GM13976 (cell line): Measurements from ENCODE around the gene B9D1.

Experiments used
- DNase-seq: peaks from one replicate; pipeline ENCODE4 v3.0.0; 2012; ENCODE audit warnings: low spot score
- CTCF ChIP-seq: IDR thresholded peaks from 2 replicates; pipeline ENCODE4 v1.5.1; 2012; ENCODE audit warnings: borderline replicate concordance, mild to moderate bottlenecking; ENCODE audit not compliant: insufficient read depth; ENCODE audit errors: extremely low read depth, missing control alignments, control extremely low read depth
- in situ Hi-C: fragments of 300-500 bp; cut with MboI; formaldehyde crosslinking; loops from one replicate; pipeline ENCODE4 v1.12.0; 2022; ENCODE audit warnings: low sequenced_read_pairs, mixed read lengths, inconsistent platforms; ENCODE audit not compliant: unreplicated experiment

Gene B9D1

DNA sequence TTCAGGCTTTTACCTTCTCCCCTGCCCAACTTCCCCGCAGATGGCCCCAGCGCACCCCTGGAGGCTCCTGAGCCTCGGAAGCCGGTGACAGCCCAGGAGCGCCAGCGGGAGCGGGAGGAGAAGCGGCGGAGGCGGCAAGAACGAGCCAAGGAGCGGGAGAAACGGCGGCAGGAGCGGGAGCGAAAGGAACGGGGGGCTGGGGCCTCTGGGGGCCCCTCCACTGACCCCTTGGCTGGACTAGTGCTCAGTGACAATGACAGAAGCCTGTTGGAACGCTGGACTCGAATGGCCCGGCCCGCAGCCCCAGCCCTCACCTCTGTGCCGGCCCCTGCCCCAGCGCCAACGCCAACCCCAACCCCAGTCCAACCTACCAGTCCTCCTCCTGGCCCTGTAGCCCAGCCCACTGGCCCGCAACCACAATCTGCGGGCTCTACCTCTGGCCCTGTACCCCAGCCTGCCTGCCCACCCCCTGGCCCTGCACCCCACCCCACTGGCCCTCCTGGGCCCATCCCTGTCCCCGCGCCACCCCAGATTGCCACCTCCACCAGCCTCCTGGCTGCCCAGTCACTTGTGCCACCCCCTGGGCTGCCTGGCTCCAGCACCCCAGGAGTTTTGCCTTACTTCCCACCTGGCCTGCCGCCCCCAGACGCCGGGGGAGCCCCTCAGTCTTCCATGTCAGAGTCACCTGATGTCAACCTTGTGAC, 19.4 kb upstream of the B9D1 start:
- in situ Hi-C loops, result no loop called here
- no peak for TF ChIP-seq CTCF
- DNase-seq, result no peak

DNA sequence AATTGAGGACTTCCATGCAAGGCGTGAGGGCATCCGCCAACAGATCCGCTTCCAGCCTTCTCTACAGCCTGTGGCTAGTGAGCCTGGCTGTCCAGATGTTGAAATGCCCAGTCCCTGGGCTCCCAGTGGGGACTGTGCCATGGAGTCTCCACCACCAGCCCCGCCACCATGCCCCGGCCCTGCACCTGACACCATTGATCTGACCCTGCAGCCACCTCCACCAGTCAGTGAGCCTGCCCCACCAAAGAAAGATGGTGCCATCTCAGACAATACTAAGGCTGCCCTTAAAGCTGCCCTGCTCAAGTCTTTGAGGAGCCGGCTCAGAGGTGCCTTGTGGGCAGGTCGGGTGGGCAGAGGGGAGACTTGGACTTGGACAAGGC, 18.8 kb upstream of the B9D1 start:
- in situ Hi-C loops, result no loop called here
- no peak for TF ChIP-seq CTCF
- DNase-seq, result no peak

- TF ChIP-seq CTCF, result no peak
Measured at GRCh38 chr17:19380481-19381301, 18.2 kb upstream of the B9D1 start.

DNA sequence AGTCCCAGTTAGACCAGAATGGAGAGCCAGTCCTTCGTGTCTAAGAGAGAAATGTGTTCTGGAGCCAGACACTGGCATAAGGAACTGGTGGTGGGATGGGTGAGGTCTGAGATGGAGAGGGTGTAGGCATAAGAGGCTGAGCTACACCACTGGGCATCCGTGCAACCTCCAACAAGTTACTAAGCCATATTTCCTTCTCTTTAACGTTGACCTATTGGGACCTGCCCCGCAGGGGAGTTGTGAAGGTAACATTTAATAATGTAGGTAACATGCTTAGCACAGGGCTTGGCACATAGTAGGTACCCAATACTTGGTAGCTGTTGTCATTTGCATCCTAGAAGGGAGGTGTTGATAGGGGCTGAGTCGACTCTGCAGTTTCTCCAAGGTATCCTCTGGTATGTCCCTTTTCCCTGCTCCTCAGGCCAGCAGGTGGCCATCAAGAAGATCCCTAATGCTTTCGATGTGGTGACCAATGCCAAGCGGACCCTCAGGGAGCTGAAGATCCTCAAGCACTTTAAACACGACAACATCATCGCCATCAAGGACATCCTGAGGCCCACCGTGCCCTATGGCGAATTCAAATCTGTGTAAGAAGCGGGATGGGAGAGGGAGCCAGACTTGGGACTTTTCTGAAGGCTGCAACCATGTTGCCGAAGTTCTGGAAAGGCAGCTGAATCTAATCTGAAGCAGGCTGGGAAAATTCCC, 17.0 kb upstream of the B9D1 start:
- no peak for TF ChIP-seq CTCF
- DNase-seq, result no peak
- in situ Hi-C loops, result no loop called here

More at GRCh38 chr17:19380481-19381301, 18.2 kb upstream of the B9D1 start:
- in situ Hi-C loops, result no loop called here
- no peak for DNase-seq

DNA sequence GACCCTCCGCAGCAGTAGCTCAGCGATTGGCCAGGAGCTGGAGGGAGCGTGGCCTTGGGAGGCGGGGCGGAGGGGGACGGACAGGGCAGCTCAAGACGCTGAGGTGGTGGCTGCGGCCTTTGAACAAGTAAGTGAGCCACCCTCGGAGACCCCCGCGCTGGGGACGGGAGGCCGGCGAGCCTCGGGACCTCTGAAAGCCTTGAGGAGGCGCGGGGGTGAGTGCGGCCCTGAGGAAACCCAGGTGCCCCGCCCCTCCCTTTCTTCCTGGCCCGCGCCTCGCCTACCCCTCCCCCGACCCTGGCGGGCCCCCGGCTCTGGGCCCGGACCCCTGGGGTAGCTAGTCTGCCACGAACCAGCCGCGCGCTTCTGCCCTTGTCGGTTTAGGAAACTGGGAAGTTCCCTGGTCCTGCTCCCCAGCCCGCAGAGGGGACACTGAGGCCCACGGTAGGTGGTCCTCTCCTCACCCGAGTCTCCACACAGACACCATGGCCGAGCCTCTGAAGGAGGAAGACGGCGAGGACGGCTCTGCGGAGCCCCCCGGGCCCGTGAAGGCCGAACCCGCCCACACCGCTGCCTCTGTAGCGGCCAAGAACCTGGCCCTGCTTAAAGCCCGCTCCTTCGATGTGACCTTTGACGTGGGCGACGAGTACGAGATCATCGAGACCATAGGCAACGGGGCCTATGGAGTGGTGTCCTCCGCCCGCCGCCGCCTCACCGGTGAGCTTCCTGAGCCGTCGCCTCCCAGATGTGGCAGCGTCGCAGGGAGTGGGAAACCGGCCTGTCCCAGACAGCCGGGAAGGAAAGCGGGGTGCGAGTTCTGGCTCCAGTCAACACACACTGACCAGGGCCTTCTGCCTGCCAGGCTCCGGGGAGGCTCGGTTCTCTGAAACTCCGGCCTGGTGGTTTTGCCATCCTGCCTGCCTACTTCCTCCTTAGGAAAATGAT, 16.2 kb upstream of the B9D1 start, which contains the start of gene MAPK7:
Gene MAPK7 (plus strand): TSS at position 83 of the 945 bp plus-strand sequence. CDS start 403 bp downstream, at position 486.
- in situ Hi-C loops, result no loop called here
- no peak for TF ChIP-seq CTCF
- DNase-seq, result no peak
